Ovary (tissue), 9 donors: ENCODE data around the gene TPM2. TPM values are rescaled to one million over a fixed set of nuclear protein-coding genes. Genes with fewer than 3 reads are reported as not detected.
A peak's percentile ranks its signal among the peaks of the same experiment; 100 is the strongest.

Experiments
- DNase-seq, 5 donors: peaks; one replicate each; pipeline ENCODE4 v3.0.0-alpha.2; 2019 to 2020
- H3K27ac ChIP-seq, 2 donors: fragments of 200-600 bp; one replicate each; pipeline versions ENCODE4 v1.5.1 to v1.8.0; 2019 to 2022
- H3K27me3 ChIP-seq: fragments of 200-600 bp; one replicate; pipeline ENCODE4 v1.8.0; 2022
- H3K36me3 ChIP-seq: fragments of 200-600 bp; sonication (generic); one replicate; pipeline ENCODE4 v1.5.1; 2019
- H3K4me1 ChIP-seq: one replicate; pipeline ENCODE4 v1.8.1; 2013; ENCODE audit warnings: mild to moderate bottlenecking, moderate library complexity; ENCODE audit not compliant: insufficient read depth
- H3K4me3 ChIP-seq: fragments of 200-600 bp; sonication (generic); one replicate; pipeline ENCODE4 v1.5.1; 2017
- H3K9me3 ChIP-seq, 2 donors: fragments of 200-600 bp in 1 of 2; sonication (generic) in 1 of 2; one replicate each; pipeline versions ENCODE4 v1.5.1 to v1.8.1; 2013 to 2019; ENCODE audit warnings: mild to moderate bottlenecking in 1 of 2, moderate library complexity in 1 of 2
- CTCF ChIP-seq, 3 donors: fragments of 450-650 bp in 2 of 3; fragments of 200-600 bp in 1 of 3; IDR thresholded peaks; one replicate each; pipeline versions ENCODE4 v1.5.1 to v1.8.0; 2016 to 2022; ENCODE audit warnings: antibody characterized with exemption in 3 of 3, mild to moderate bottlenecking in 1 of 3
- EP300 ChIP-seq: sonication (generic); formaldehyde crosslinking; IDR thresholded peaks from one replicate; pipeline ENCODE4 v1.6.1; 2017; ENCODE audit warnings: antibody characterized with exemption
- POLR2A ChIP-seq: fragments of 450-650 bp; IDR thresholded peaks from one replicate; pipeline ENCODE4 v1.6.1; 2017; ENCODE audit warnings: antibody characterized with exemption, mild to moderate bottlenecking, moderate library complexity
- WGBS, 3 donors: extraction: QIAGEN DNeasy Blood & Tissue Kit in 1 of 3; methylation state at CpG; one replicate each; pipeline versions ENCODE4 v1.1.5 to v1.1.7; 2013 to 2017; 5-methylcytosine and 5-hydroxymethylcytosine counted together
- intact Hi-C, 4 donors: fragments of 100-400 bp; cut with DNase I; formaldehyde crosslinking; loops; one replicate each; pipeline versions ENCODE4 v1.11.0 to v1.15.1; 2022 to 2023
- polyA plus RNA-seq, 2 donors: library from polyadenylated mRNA; stranded (reverse); fragments of 200-250 nt in 1 of 2; fragments of 350-450 nt in 1 of 2; fragmentation: Illumina TruSeq in 1 of 2; extraction: RNeasy Lipid Tissue Mini Kit (QIAGEN cat#74804) in 1 of 2; gene quantifications; one replicate each; pipeline ENCODE4 v1.2.3, GENCODE V29; 2013 to 2014
- total RNA-seq, 7 donors: library from RNA; depleted of rRNA in 2 of 7; stranded (reverse); fragments of >200 nt in 2 of 7; fragmentation: NEBNext Ultra II Directional in 3 of 7; extraction: Animal tissue kit (Norgen Biotek cat#: 25700) in 3 of 7; gene quantifications; one replicate each; pipeline versions ENCODE4 v1.1.0 to v1.2.4, GENCODE V29; 2016 to 2023
- donor health status: DM: no; HTN: no; CAD: no; lungs with moderate emphysema.
- donor health status: DM: no; HTN: no; CAD: no.
- donor health status: Bipolar disorder and iron deficiency.
- donor health status: DM: yes; HTN: yes; CAD: no.
- donor health status: DM: no; HTN: no; CAD: no.
- donor health status: DM: yes; HTN: yes; CAD: no.

Gene TPM2
- total and polyA plus RNA-seq, 9 donors: 179 to 853 (median 414) TPM

- no peak overlapping the region for H3K4me3 ChIP-seq
- H3K27me3 ChIP-seq: no peaks in the 10 kb centered on the region
- H3K27ac ChIP-seq: no peak overlapping the region
- intact Hi-C loops: no loop called here
- H3K9me3 ChIP-seq: no peaks in the 10 kb centered on the region
- WGBS, 3 donors: 70 to 74% (median 72%) methylated on average over 10 of the region's 10 CpGs
- TF ChIP-seq CTCF (IDR thresholded peaks at IDR 0.05) (no peak), EP300 (no peak), POLR2A (no peak)
- no peaks in the 10 kb centered on the region for H3K36me3 ChIP-seq
- H3K4me1 ChIP-seq: peaks cover 9% of the 10 kb centered on the region
- no peak for DNase-seq
Observed at GRCh38 chr9:35682520-35683315, 7.0 kb downstream of the TPM2 start.

- no peak for TF ChIP-seq CTCF (IDR thresholded peaks at IDR 0.05)
- TF ChIP-seq EP300: no peak
- TF ChIP-seq POLR2A: no peak
- Histone ChIP-seq H3K4me1 (peaks cover 9% of the 10 kb centered on the region), H3K36me3 (no peaks in the 10 kb centered on the region), H3K27ac (no peak overlapping the region), H3K9me3 (no peaks in the 10 kb centered on the region), H3K27me3 (no peaks in the 10 kb centered on the region), H3K4me3 (no peak overlapping the region)
- DNase-seq: peak in 1 of 5 donors; percentile 16
- intact Hi-C loops: no loop called here
- WGBS, 3 donors: 28 to 42% (median 30%) methylated on average over 6 of the region's 6 CpGs
Observed at GRCh38 chr9:35682051-35682450, 7.7 kb downstream of the TPM2 start.

GRCh38 chr9:35681341-35682002 is 8.3 kb downstream of the TPM2 start:
- no peak for TF ChIP-seq POLR2A
- no peak for TF ChIP-seq EP300
- TF ChIP-seq CTCF (IDR thresholded peaks at IDR 0.05): no peak
- DNase-seq: no peak
- no peaks in the 10 kb centered on the region for H3K9me3 ChIP-seq
- WGBS, 3 donors: 54 to 59% (median 58%) methylated on average over 3 of the region's 3 CpGs
- H3K4me3 ChIP-seq: no peak overlapping the region
- intact Hi-C loops: no loop called here
- H3K27ac ChIP-seq: no peak overlapping the region
- no peaks in the 10 kb centered on the region for H3K27me3 ChIP-seq
- peaks cover 7% of the 10 kb centered on the region for H3K4me1 ChIP-seq
- H3K36me3 ChIP-seq: no peaks in the 10 kb centered on the region

- no peaks in the 10 kb centered on the region for H3K9me3 ChIP-seq
- DNase-seq: no peak
- TF ChIP-seq POLR2A: no peak
- TF ChIP-seq CTCF (IDR thresholded peaks at IDR 0.05): no peak
- TF ChIP-seq EP300: no peak
- WGBS, 3 donors: 25 to 34% (median 28%) methylated on average over 15 of the region's 15 CpGs
- H3K27me3 ChIP-seq: no peaks in the 10 kb centered on the region
- H3K4me3 ChIP-seq: no peak overlapping the region
- peaks cover 10% of the 10 kb centered on the region for H3K4me1 ChIP-seq
- intact Hi-C loops: no loop called here
- H3K36me3 ChIP-seq: no peaks in the 10 kb centered on the region
- H3K27ac ChIP-seq: no peak overlapping the region
Observed at GRCh38 chr9:35680331-35681105, 9.2 kb downstream of the TPM2 start.
